SK-N-SH (cell line): ENCODE data around the gene TGM6. TPM values are rescaled to one million over a fixed set of nuclear protein-coding genes. Genes with fewer than 3 reads are reported as not detected.

Source experiments
- CTCF ChIA-PET: fragments of 300-600, 350-600 bp; formaldehyde crosslinking; extraction: SDS; loops from one replicate; lab custom pipeline; 2021; lab: Yijun Ruan, JAX
- POLR2A ChIA-PET: fragments of 350-600 bp; sonication (Branson Sonifier 250); formaldehyde crosslinking; extraction: SDS; loops from one replicate; lab custom pipeline; 2020; ENCODE audit warnings: antibody characterized with exemption, inconsistent platforms; lab: Yijun Ruan, JAX
- DNase-seq: peaks from one replicate; pipeline ENCODE4 v3.0.0; 2012
- H2AFZ ChIP-seq: fragments of 200-600 bp; sonication (generic); 2 replicates; pipeline ENCODE4 v1.8.1; 2016; ENCODE audit warnings: antibody characterized with exemption, mild to moderate bottlenecking, low read depth
- H3F3A ChIP-seq: fragments of 200-600 bp; sonication (generic); replicated peaks from 2 replicates; pipeline ENCODE3; 2016; ENCODE audit warnings: antibody characterized with exemption, mild to moderate bottlenecking; ENCODE audit not compliant: insufficient read depth
- H3K27ac ChIP-seq, 2 experiments: fragments of 200-500 bp in 1 of 2; fragments of 200-600 bp in 1 of 2; sonication (Bioruptor generic) in 1 of 2; sonication (generic), shearing (Covaris generic) in 1 of 2; 2 replicates each; pipeline versions ENCODE4 v1.5.1 to v1.6.1; 2014 to 2016; ENCODE audit warnings: low read depth in 2 of 2, inconsistent platforms in 1 of 2, low read length in 1 of 2, mild to moderate bottlenecking in 1 of 2, mixed read lengths in 1 of 2
- H3K27me3 ChIP-seq: fragments of 200-600 bp; sonication (generic), shearing (Covaris generic); 2 replicates; pipeline ENCODE4 v1.6.1; 2016; ENCODE audit warnings: mixed run types; ENCODE audit not compliant: insufficient read depth
- H3K36me3 ChIP-seq, 2 experiments: fragments of 200-500 bp in 1 of 2; fragments of 200-600 bp in 1 of 2; sonication (Bioruptor generic) in 1 of 2; sonication (generic) in 1 of 2; replicated peaks in 1 of 2; 2 replicates each; pipeline versions ENCODE3 to v1.5.1; 2014 to 2016; ENCODE audit warnings: low read length in 1 of 2, mild to moderate bottlenecking in 1 of 2; ENCODE audit not compliant: insufficient read depth in 2 of 2, control insufficient read depth in 1 of 2
- H3K4me1 ChIP-seq, 2 experiments: fragments of 200-500 bp in 1 of 2; fragments of 200-600 bp in 1 of 2; sonication (Bioruptor generic) in 1 of 2; sonication (generic), shearing (Covaris generic) in 1 of 2; 2 replicates each; pipeline versions ENCODE4 v1.5.1 to v1.6.1; 2014 to 2016; ENCODE audit warnings: low read depth in 1 of 2, low read length in 1 of 2, mixed run types in 1 of 2; ENCODE audit not compliant: insufficient read depth in 2 of 2, control insufficient read depth in 1 of 2
- H3K4me2 ChIP-seq: fragments of 200-600 bp; sonication (generic), shearing (Covaris generic); 2 replicates; pipeline ENCODE4 v1.6.1; 2017; ENCODE audit warnings: mixed run types
- H3K4me3 ChIP-seq, 2 experiments: fragments of 200-500 bp in 1 of 2; fragments of 200-600 bp in 1 of 2; sonication (Bioruptor generic) in 1 of 2; sonication (generic), shearing (Covaris generic) in 1 of 2; 2 replicates each; pipeline versions ENCODE4 v1.5.1 to v1.8.1; 2014 to 2016; ENCODE audit warnings: low read depth in 2 of 2, inconsistent platforms in 1 of 2, low read length in 1 of 2, mild to moderate bottlenecking in 1 of 2, mixed read lengths in 1 of 2, moderate library complexity in 1 of 2
- H3K79me2 ChIP-seq: fragments of 200-600 bp; sonication (generic); 2 replicates; pipeline ENCODE4 v1.8.1; 2017; ENCODE audit warnings: mild to moderate bottlenecking; ENCODE audit not compliant: insufficient read depth
- H3K9ac ChIP-seq: fragments of 200-600 bp; sonication (generic); 2 replicates; pipeline ENCODE4 v1.6.1; 2017; ENCODE audit warnings: mixed run types
- H3K9me2 ChIP-seq: fragments of 200-600 bp; sonication (generic); 2 replicates; pipeline ENCODE4 v1.6.1; 2017; ENCODE audit warnings: mixed run types
- H3K9me3 ChIP-seq: fragments of 200-600 bp; sonication (generic); 2 replicates; pipeline ENCODE4 v1.6.1; 2017; ENCODE audit warnings: mixed run types, mild to moderate bottlenecking, moderate library complexity
- H4K20me1 ChIP-seq: fragments of 200-600 bp; sonication (generic); 2 replicates; pipeline ENCODE4 v1.6.1; 2017; ENCODE audit warnings: mild to moderate bottlenecking, mixed run types; ENCODE audit not compliant: insufficient read depth
- ELF1 ChIP-seq: IDR thresholded peaks from 2 replicates; pipeline ENCODE4 v1.4.0; 2012
- EZH2phosphoT487 ChIP-seq: fragments of 200-600 bp; sonication (generic); IDR thresholded peaks from 2 replicates; pipeline ENCODE4 v1.6.1; 2017; ENCODE audit warnings: low read depth, mixed run types, mild to moderate bottlenecking, antibody characterized with exemption, moderate library complexity, borderline replicate concordance
- FOSL2 ChIP-seq: IDR thresholded peaks from 2 replicates; pipeline ENCODE4 v1.4.0; 2012; ENCODE audit warnings: low read depth, mild to moderate bottlenecking, moderate library complexity, borderline replicate concordance
- JUND ChIP-seq: IDR thresholded peaks from 2 replicates; pipeline ENCODE4 v1.4.0; 2012
- MEF2A ChIP-seq: IDR thresholded peaks from 2 replicates; pipeline ENCODE4 v1.4.0; 2012; ENCODE audit warnings: low read depth, borderline replicate concordance
- PBX3 ChIP-seq: IDR thresholded peaks from 2 replicates; pipeline ENCODE4; 2012
- POLR2AphosphoS5 ChIP-seq: IDR thresholded peaks from 2 replicates; pipeline ENCODE4 v1.6.1; 2012; ENCODE audit warnings: low read depth, low read length
- SIN3A ChIP-seq: IDR thresholded peaks from 2 replicates; pipeline ENCODE4 v1.6.1; 2012; ENCODE audit warnings: low read depth, mild to moderate bottlenecking, low read length, moderate library complexity, borderline replicate concordance
- SMC3 ChIP-seq: IDR thresholded peaks from 2 replicates; pipeline ENCODE4 v1.6.1; 2012; ENCODE audit warnings: low read depth, low read length, improper control_type of control experiment
- TAF1 ChIP-seq: IDR thresholded peaks from 2 replicates; pipeline ENCODE4 v1.6.1; 2012; ENCODE audit warnings: low read depth, mild to moderate bottlenecking, low read length, moderate library complexity, borderline replicate concordance
- USF1 ChIP-seq: IDR thresholded peaks from 2 replicates; pipeline ENCODE4 v1.4.0; 2012; ENCODE audit warnings: low read depth, borderline replicate concordance
- ZBTB33 ChIP-seq: IDR thresholded peaks from 2 replicates; pipeline ENCODE4 v1.4.0; 2012; ENCODE audit warnings: low read depth, borderline replicate concordance
- WGBS: methylation state at CpG from one replicate; pipeline ENCODE4 v1.1.6; 2017; ENCODE audit warnings: low lambda C conversion rate; 5-methylcytosine and 5-hydroxymethylcytosine counted together
- polyA plus RNA-seq, 3 experiments: library from polyadenylated mRNA; depleted of rRNA; stranded (reverse); fragments of >200 nt; gene quantifications; 2 replicates each; pipeline ENCODE4 v1.2.3, GENCODE V29; 2012

TGM6 gene
- polyA plus RNA-seq, 1 of the 3 experiments (the other 2 are of a cell fraction), result not detected

GRCh38 chr20:2458919-2459499 lies 78.3 kb downstream of the TGM6 start:
- 96% methylated on average over 3 of the region's 3 CpGs for WGBS
- H2AFZ ChIP-seq, result no peak overlapping the region
- ChIA-PET POLR2A (no interaction called here), CTCF (no interaction called here)
- H3K9me3 ChIP-seq, result no peaks in the 10 kb centered on the region
- no peak overlapping the region for H3K4me2 ChIP-seq
- 0 out of 2 replicates have a peak, but pooled peaks cover 7% of the 10 kb centered on the region for H4K20me1 ChIP-seq
- H3K27me3 ChIP-seq, result no peaks in the 10 kb centered on the region
- no peak overlapping the region for H3K27ac ChIP-seq
- H3K36me3 ChIP-seq, result peaks cover 48 to 59% of the 10 kb centered on the region in 2 experiments
- H3K79me2 ChIP-seq, result peaks cover 5% of the 10 kb centered on the region; the same call in 1 of the 2 replicates
- no peak overlapping the region for H3K4me3 ChIP-seq
- H3K9ac ChIP-seq, result no peak overlapping the region
- no peak for TF ChIP-seq SIN3A
- no peak for TF ChIP-seq ZBTB33
- no peak for TF ChIP-seq SMC3
- no peak for TF ChIP-seq JUND
- peaks cover 59% of the 10 kb centered on the region for H3F3A ChIP-seq
- no peaks in the 10 kb centered on the region for H3K9me2 ChIP-seq
- no peaks in the 10 kb centered on the region for H3K4me1 ChIP-seq
- DNase-seq, result no peak

GRCh38 chr20:2459981-2460751 lies 79.5 kb downstream of the TGM6 start:
- CTCF ChIA-PET, result interaction anchor here (1.6 to 1.8 kb wide), 2 partner anchors 8 to 10 kb away, joined by 3 to 6 read pairs; partner anchors contain the start of gene SNRPB
- no peak overlapping the region for H3K9ac ChIP-seq

More at GRCh38 chr20:2459981-2460751, 79.5 kb downstream of the TGM6 start:
- POLR2A ChIA-PET, result interaction anchor here (1.0 kb wide), 1 partner anchor 8 kb away, joined by 3 read pairs; no protein-coding TSS in a partner anchor
- Histone ChIP-seq H3K9me3 (no peaks in the 10 kb centered on the region), H3K9me2 (no peaks in the 10 kb centered on the region), H3K27me3 (no peaks in the 10 kb centered on the region), H3K36me3 (peaks cover 60 to 70% of the 10 kb centered on the region in 2 experiments), H3K27ac (no peak overlapping the region), H3K79me2 (peaks cover 14% of the 10 kb centered on the region; the same call in 1 of the 2 replicates), H3K4me3 (no peak overlapping the region), H3K4me2 (no peak overlapping the region), H4K20me1 (peaks cover 16% of the 10 kb centered on the region; the same call in 1 of the 2 replicates), H3K4me1 (no peaks in the 10 kb centered on the region), H2AFZ (no peak overlapping the region), H3F3A (peaks cover 69% of the 10 kb centered on the region)
- TF ChIP-seq USF1 (no peak), EZH2phosphoT487 (no peak), PBX3 (no peak), MEF2A (no peak), SMC3 (no peak), ELF1 (no peak), FOSL2 (no peak), TAF1 (no peak), POLR2AphosphoS5 (no peak)
- no peak for DNase-seq
- 25% methylated on average over 1 of the region's 1 CpG for WGBS
